GM10266 (cell line): ENCODE data around the gene ADAMTS20.
A peak's percentile ranks its signal among the peaks of the same experiment; 100 is the strongest.

Experiments
- DNase-seq: peaks from one replicate; pipeline ENCODE4 v3.0.0; 2012; ENCODE audit errors: extremely low spot score
- CTCF ChIP-seq: IDR thresholded peaks from 2 replicates; pipeline ENCODE4 v1.5.1; 2012; ENCODE audit warnings: mild to moderate bottlenecking, low read depth; ENCODE audit not compliant: control insufficient read depth, insufficient read depth; ENCODE audit errors: missing control alignments

ADAMTS20 gene

GRCh38 chr12:43480591-43480990, 71.4 kb downstream of the ADAMTS20 start:
- TF ChIP-seq CTCF: no peak
- no peak for DNase-seq

GRCh38 chr12:43462741-43463140, 89.3 kb downstream of the ADAMTS20 start:
- no peak for TF ChIP-seq CTCF
- DNase-seq: no peak

DNA sequence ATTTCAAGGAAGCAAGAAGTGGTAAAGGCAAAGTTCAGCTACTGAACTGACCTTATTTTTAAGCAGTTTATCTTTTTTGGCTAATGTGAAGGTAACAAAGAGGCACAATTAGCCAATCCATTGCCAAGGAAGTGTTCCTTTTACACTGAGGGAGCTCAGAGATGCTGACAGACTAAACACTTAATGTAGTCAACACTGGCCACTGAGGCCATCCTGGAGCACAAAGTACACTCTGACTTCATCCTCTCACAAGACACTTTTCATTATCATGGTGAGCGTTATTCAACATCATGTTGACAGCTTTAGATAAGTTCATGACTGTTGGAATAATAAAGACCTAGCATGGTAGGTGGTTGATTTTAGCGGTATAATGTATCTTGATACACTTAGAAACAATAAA, 89.9 kb downstream of the ADAMTS20 start:
- DNase-seq: no peak
- TF ChIP-seq CTCF: no peak

DNA sequence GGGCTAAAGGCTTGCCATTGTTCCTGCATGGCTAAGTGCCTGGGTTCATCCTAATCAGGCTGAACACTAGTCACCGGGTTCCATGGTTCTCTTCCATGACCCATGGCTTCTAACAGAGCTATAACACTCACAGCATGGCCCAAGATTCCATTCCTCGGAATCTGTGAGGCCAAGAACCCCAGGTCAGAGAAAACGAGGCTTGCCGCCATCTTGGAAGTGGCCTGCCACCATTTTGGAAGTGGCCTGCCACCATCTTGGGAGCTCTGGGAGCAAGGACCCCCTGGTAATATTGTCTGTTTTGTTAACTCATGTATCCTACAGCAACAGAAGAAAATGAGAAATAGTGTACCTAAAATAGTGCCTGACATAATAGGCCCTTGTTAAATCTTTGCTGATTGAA, 92.7 kb downstream of the ADAMTS20 start:
- DNase-seq: no peak
- TF ChIP-seq CTCF: no peak

- TF ChIP-seq CTCF: no peak
- DNase-seq: no peak
Measured at GRCh38 chr12:43453761-43454160, 98.2 kb downstream of the ADAMTS20 start.

DNA sequence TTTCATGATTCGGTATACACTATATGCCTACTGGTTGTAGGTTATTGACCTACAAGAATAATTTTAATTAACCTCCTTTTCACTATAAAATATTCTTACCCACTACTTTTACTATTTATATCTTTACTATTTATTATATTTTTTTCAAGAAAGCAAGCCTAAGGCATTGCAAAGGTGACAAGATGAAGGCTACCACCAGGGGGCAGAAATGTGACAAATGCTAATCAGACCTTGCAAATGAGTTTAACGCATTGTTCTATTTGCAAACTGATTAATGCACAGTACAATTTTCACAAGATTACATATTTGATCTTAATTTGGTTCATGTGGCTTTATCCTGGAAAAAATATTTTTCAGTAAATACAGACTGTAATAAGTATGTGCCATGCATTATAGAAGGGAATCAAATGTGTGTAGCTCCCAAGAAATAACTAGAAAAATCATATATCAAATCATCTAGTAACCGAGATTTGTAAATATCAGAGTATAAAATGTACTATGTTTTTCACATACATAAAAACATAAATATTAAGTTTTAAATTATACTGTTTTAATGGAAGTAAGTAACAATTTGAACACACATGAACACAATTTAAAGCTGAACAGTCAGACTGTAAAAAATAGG, 107.0 kb downstream of the ADAMTS20 start:
- no peak for DNase-seq
- TF ChIP-seq CTCF: peak; percentile 67

- TF ChIP-seq CTCF: no peak
- DNase-seq: no peak
Measured at GRCh38 chr12:43436597-43436996, 115.4 kb downstream of the ADAMTS20 start.
